Measurements from ENCODE around the gene ZDHHC24. TPM values are rescaled to one million over a fixed set of nuclear protein-coding genes. Genes with fewer than 3 reads are reported as not detected.
A peak's percentile ranks its signal among the peaks of the same experiment; 100 is the strongest.

The ZDHHC24 gene
- total RNA-seq, 2 donors from 2014 or later, result 24.9 to 37.8 TPM

DNA sequence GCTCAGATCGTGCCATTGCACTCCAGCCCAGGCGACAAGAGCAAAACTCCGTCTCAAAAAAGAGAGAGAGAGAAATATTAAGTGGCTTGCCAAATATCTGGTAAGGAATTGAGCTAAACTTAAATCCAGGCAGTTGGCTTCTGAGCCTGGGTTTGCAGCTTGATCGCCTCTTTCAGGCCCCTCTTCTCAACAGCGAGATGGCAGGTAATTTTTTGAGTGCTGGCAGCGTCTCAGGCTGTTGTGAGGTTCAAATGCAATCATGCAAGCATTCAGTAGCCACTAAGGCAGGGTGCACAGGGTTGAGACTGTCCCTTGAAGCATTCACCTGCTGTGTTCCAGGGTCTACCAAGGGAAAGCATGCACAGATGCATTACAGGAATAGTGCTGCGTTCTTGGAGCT, 23.2 kb upstream of the ZDHHC24 start:
- Histone ChIP-seq H3K9me3 (no peaks in the 10 kb centered on the region), H3K27me3 (replicated peaks; ENCODE audit: insufficient read depth) (no peaks in the 10 kb centered on the region), H3K4me1 (replicated peaks) (no peaks in the 10 kb centered on the region), H3K4me3 (no peak overlapping the region), H3K36me3 (no peaks in the 10 kb centered on the region), H3K27ac (no peak overlapping the region)
- intact Hi-C loops (cut with DNase I), result no loop called here
- DNase-seq (ENCODE audit: low spot score), result no peak
- 89% methylated on average over 7 of the region's 7 CpGs for WGBS
- TF ChIP-seq, protein P1, sequence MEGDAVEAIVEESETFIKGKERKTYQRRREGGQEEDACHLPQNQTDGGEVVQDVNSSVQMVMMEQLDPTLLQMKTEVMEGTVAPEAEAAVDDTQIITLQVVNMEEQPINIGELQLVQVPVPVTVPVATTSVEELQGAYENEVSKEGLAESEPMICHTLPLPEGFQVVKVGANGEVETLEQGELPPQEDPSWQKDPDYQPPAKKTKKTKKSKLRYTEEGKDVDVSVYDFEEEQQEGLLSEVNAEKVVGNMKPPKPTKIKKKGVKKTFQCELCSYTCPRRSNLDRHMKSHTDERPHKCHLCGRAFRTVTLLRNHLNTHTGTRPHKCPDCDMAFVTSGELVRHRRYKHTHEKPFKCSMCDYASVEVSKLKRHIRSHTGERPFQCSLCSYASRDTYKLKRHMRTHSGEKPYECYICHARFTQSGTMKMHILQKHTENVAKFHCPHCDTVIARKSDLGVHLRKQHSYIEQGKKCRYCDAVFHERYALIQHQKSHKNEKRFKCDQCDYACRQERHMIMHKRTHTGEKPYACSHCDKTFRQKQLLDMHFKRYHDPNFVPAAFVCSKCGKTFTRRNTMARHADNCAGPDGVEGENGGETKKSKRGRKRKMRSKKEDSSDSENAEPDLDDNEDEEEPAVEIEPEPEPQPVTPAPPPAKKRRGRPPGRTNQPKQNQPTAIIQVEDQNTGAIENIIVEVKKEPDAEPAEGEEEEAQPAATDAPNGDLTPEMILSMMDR (IDR thresholded peaks at IDR 0.05), result no peak
- TF ChIP-seq POLR2A (IDR thresholded peaks at IDR 0.05) (no peak), POLR2AphosphoS5 (IDR thresholded peaks at IDR 0.05) (no peak)

DNA sequence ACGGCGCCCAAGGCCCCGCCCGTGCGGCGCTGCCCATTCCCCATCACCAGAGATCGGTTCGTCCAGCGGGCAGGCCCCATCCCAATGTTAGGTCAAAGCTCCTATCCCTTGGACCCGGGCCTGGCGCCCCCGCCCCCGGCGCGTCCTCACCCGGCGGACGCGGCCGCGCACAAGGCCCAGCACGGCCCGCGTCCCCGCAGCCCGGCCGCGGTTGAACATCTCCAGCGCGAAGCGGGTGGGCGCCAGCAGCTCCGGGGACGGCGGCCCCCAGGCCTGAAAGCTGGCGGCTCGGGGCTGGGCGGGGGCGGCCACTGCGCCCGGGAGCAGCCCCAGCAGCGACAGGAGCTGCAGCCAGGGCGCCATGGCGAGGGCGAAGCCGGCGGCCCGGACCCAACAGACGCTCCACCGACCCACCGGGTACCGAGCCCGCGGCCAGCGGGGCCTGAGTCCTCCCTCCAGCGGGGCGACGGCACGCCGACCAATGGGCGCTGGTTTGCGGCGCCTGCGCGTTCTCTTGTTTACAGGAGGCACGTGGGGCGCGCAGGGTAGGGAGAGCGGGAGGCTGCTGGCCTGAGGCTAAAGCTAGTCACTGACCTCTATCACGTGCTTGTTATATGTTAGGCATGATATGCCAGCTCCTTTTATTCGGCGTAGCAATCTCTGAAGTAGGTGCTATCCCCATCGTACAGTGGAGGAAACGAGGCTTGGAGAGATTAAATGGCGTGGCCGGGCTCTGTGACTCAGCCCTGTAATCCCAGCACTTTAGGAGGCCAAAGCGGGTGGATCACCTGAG, 22.5 kb upstream of the ZDHHC24 start, which contains the start of gene CTSF:
CTSF (minus strand) TSS at position 483 of the 793 bp plus-strand sequence; CDS start at position 363, 120 bp downstream.
- H3K36me3 ChIP-seq, result no peaks in the 10 kb centered on the region
- TF ChIP-seq POLR2AphosphoS5 (IDR thresholded peaks at IDR 0.05), result peak; percentile 92
- TF ChIP-seq, protein P1 (IDR thresholded peaks at IDR 0.05), result no peak

DNA sequence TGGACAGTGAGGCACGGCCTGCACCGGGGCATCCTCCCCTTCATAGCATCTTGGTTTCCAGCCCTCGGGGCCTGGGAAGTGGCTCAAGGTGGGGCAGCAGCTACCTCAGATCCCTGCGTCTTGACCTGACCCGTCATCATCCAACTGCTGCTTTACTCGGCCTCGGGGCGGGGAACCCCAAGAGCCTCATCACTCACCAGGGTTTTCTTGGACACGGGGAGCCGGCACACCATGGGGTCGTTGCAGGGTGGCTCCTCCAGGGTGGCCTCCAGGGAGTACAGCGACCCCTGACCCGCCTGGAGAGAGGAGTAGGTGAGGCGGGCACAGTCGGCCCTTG, 21.9 kb upstream of the ZDHHC24 start:
- no peak for TF ChIP-seq POLR2AphosphoS5 (IDR thresholded peaks at IDR 0.05)

More for the DNA sequence above, 22.5 kb upstream of the ZDHHC24 start, which contains the start of gene CTSF:
- H3K27ac ChIP-seq, result peak within 1 kb of the TSS; percentile 43 to 56
- peak within 1 kb of the TSS; percentile 62 to 77 for H3K4me3 ChIP-seq
- H3K4me1 ChIP-seq (replicated peaks), result no peaks in the 10 kb centered on the region
- no peaks in the 10 kb centered on the region for H3K9me3 ChIP-seq
- intact Hi-C loops (cut with DNase I), result no loop called here
- H3K27me3 ChIP-seq (replicated peaks; ENCODE audit: insufficient read depth), result no peaks in the 10 kb centered on the region
- WGBS, result 3% methylated on average over 30 of the region's 77 CpGs
- DNase-seq (ENCODE audit: low spot score), result peak; percentile 87

DNA sequence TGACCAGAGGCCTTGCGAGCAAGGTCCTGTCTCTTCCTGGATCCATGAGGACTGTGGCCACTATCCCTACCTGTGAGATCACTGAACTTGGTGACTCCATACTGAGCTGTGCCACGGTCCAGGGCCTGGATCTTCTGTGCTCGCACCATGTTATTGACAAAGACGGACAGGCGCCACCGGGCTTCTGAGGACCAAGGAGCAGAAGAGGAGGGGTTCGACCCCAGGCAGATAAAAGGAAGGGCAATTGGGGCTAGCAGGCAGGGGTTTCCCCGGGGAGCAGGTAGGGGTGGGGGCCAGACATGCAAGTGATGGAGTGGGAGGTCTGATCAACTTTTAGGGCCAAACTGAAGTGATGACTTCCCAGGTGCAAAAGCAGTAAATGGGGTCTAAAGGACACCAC, 20.4 kb upstream of the ZDHHC24 start:
- no peaks in the 10 kb centered on the region for H3K4me1 ChIP-seq (replicated peaks)
- no peaks in the 10 kb centered on the region for H3K9me3 ChIP-seq
- no peak overlapping the region for H3K4me3 ChIP-seq
- no peak for DNase-seq (ENCODE audit: low spot score)
- intact Hi-C loops (cut with DNase I), result no loop called here
- WGBS, result 98% methylated on average over 8 of the region's 8 CpGs
- H3K27me3 ChIP-seq (replicated peaks; ENCODE audit: insufficient read depth), result no peaks in the 10 kb centered on the region
- H3K36me3 ChIP-seq, result no peaks in the 10 kb centered on the region
- TF ChIP-seq POLR2A (IDR thresholded peaks at IDR 0.05), result no peak
- no peak overlapping the region for H3K27ac ChIP-seq

More for the DNA sequence above, 21.9 kb upstream of the ZDHHC24 start:
- Histone ChIP-seq H3K36me3 (no peaks in the 10 kb centered on the region), H3K9me3 (no peaks in the 10 kb centered on the region), H3K4me3 (peak overlapping the region; percentile 62 to 77), H3K27me3 (replicated peaks; ENCODE audit: insufficient read depth) (no peaks in the 10 kb centered on the region), H3K4me1 (replicated peaks) (no peaks in the 10 kb centered on the region), H3K27ac (peak overlapping the region in 1 of 2 donors; percentile 56)
- no peak for DNase-seq (ENCODE audit: low spot score)
- intact Hi-C loops (cut with DNase I), result no loop called here
- WGBS, result 74% methylated on average over 12 of the region's 15 CpGs

DNA sequence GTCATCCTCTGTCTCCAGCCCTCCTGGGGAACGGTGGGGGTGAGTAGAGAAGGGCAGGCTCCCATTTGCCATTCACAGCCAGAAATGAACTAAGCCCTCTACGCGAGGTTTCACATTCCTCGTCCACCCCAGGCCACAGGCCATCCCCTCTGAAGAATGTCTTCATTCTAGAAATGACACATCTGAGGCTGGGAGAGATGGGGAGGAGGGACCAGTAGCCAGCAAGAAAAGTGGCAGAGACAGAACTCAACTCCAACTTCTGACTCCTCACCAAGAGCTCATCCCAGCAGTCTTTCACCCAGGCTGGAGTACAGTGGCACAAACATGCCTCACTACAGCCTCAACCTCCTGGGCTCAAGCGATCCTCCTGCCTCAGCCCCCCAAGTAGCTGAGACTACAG, 19.1 kb upstream of the ZDHHC24 start:
- H3K27me3 ChIP-seq (replicated peaks; ENCODE audit: insufficient read depth), result no peaks in the 10 kb centered on the region
- H3K36me3 ChIP-seq, result no peaks in the 10 kb centered on the region
- intact Hi-C loops (cut with DNase I), result no loop called here
- 86% methylated on average over 5 of the region's 5 CpGs for WGBS
- no peak for TF ChIP-seq POLR2AphosphoS5 (IDR thresholded peaks at IDR 0.05)
- no peak for TF ChIP-seq POLR2A (IDR thresholded peaks at IDR 0.05)
- TF ChIP-seq, protein P1 (IDR thresholded peaks at IDR 0.05), result no peak
- no peak overlapping the region for H3K4me3 ChIP-seq
- H3K9me3 ChIP-seq, result no peaks in the 10 kb centered on the region
- no peak for DNase-seq (ENCODE audit: low spot score)
- H3K4me1 ChIP-seq (replicated peaks), result no peaks in the 10 kb centered on the region
- H3K27ac ChIP-seq, result no peak overlapping the region

DNA sequence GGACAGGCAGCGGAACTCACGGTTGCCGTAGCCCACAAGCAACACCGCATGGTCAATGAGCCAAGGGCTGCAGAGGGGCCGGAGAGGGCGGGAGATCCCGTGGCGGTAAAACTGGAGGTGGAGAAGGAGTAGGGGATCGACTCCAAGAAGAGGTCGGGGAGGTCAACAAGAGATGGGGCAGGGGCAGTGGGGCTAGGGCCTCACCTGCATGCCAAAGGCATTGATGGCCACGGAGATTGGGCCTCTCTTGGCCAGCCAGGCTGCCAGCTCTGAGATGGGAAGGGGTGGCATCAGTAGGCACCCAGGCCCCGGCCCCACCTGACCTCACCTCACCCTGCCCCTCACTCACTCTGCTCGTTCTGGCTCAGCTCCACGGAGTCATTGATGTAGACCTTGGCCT, 18.7 kb upstream of the ZDHHC24 start:
- WGBS, result 89% methylated on average over 14 of the region's 14 CpGs
- intact Hi-C loops (cut with DNase I), result no loop called here

More for the DNA sequence above, 18.7 kb upstream of the ZDHHC24 start:
- Histone ChIP-seq H3K4me1 (replicated peaks) (no peaks in the 10 kb centered on the region), H3K4me3 (no peak overlapping the region), H3K36me3 (no peaks in the 10 kb centered on the region), H3K27me3 (replicated peaks; ENCODE audit: insufficient read depth) (no peaks in the 10 kb centered on the region), H3K9me3 (no peaks in the 10 kb centered on the region), H3K27ac (no peak overlapping the region)
- no peak for DNase-seq (ENCODE audit: low spot score)
- TF ChIP-seq POLR2AphosphoS5 (IDR thresholded peaks at IDR 0.05), result no peak
- TF ChIP-seq POLR2A (IDR thresholded peaks at IDR 0.05), result no peak
- TF ChIP-seq, protein P1 (IDR thresholded peaks at IDR 0.05), result no peak

All from prostate gland (tissue), 2 donors.